BJ (cell line): ENCODE measurements around the gene LPCAT2. TPM values are rescaled to one million over a fixed set of nuclear protein-coding genes. Genes with fewer than 3 reads are reported as not detected.

ENCODE experiments used
- CTCF ChIA-PET: fragments of 350-600 bp; formaldehyde crosslinking; extraction: SDS; loops from one replicate; lab custom pipeline; 2021; ENCODE audit warnings: antibody characterized with exemption, inconsistent platforms; lab: Yijun Ruan, JAX
- POLR2A ChIA-PET: fragments of 300-600 bp; sonication (Branson Sonifier 250); formaldehyde crosslinking; extraction: SDS; loops from one replicate; lab custom pipeline; 2021; ENCODE audit warnings: antibody characterized with exemption; lab: Charles Lee
- DNase-seq: peaks from one replicate; pipeline ENCODE4 v3.0.0-alpha.2; 2011; ENCODE audit warnings: low read depth
- H3K27me3 ChIP-seq: 2 replicates; pipeline ENCODE4 v1.6.0; 2011; ENCODE audit warnings: low read length; ENCODE audit not compliant: control insufficient read depth, insufficient read depth
- H3K36me3 ChIP-seq: 2 replicates; pipeline ENCODE4 v1.5.1; 2011; ENCODE audit warnings: low read length; ENCODE audit not compliant: control insufficient read depth, insufficient read depth
- H3K4me3 ChIP-seq: 2 replicates; pipeline ENCODE4 v1.5.1; 2011; ENCODE audit warnings: low read depth, mild to moderate bottlenecking, control low read depth, low read length
- polyA plus RNA-seq: library from polyadenylated mRNA; depleted of rRNA; stranded (reverse); fragments of >200 nt; gene quantifications from 2 replicates; pipeline ENCODE4 v1.2.3, GENCODE V29; 2011
- TF ChIP-seq, protein P1 (sequence below): IDR thresholded peaks from 2 replicates; pipeline ENCODE4 v1.5.1; 2011; ENCODE audit warnings: low read depth, mild to moderate bottlenecking, control low read depth, inconsistent platforms, low read length, moderate library complexity; ENCODE audit not compliant: insufficient read depth

Gene LPCAT2
- polyA plus RNA-seq, 1 experiment, result 7.9 TPM

DNA sequence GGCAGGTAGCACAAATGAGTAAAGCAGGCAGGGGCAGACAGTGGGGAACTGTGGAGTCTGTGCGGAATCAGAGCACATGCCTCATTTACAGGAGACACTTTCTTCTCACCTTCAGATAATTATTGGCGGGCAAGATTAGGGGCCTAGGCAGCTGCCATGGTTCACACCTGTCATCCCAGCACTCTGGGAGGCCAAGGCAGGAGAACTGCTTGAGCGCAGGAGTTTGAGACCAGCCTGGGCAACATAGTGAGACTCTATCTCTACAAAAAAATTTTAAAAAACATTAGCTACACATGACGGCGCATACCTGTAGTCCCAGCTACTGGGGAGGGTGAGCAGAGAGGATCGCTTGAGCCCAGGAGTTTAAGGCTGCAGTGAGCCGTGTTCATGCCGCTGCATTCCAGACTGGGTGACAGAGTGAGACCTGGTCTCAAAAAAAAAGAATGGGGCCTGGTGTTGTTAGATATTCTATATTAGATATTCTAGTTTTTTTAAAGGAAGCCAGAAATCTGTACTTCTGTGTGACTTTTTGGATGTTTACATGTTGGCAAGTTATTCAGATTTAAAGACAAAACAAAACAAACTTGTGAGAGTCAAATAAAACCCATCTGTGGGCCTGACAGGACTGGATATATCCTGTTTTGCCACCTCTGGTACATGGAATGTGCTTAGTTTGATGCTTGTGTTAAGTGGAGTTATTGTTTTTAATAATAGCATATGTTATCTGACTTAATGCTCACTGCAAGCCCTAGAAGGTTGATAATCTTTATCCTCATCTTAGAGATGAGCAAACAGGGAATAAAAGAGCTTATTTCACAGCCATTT lies 4.9 kb upstream of the LPCAT2 start:
- POLR2A ChIA-PET, result interaction anchor here (1.0 kb wide), 1 partner anchor 9 kb away, joined by 10 read pairs; no protein-coding TSS in a partner anchor
- CTCF ChIA-PET, result interaction anchor here (5.1 kb wide), 1 partner anchor 38 kb away, joined by 30 read pairs; no protein-coding TSS in a partner anchor
- DNase-seq, result no peak

DNA sequence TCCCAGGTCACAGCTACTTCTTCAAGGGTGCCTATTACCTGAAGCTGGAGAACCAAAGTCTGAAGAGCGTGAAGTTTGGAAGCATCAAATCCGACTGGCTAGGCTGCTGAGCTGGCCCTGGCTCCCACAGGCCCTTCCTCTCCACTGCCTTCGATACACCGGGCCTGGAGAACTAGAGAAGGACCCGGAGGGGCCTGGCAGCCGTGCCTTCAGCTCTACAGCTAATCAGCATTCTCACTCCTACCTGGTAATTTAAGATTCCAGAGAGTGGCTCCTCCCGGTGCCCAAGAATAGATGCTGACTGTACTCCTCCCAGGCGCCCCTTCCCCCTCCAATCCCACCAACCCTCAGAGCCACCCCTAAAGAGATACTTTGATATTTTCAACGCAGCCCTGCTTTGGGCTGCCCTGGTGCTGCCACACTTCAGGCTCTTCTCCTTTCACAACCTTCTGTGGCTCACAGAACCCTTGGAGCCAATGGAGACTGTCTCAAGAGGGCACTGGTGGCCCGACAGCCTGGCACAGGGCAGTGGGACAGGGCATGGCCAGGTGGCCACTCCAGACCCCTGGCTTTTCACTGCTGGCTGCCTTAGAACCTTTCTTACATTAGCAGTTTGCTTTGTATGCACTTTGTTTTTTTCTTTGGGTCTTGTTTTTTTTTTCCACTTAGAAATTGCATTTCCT lies 3.4 kb upstream of the LPCAT2 start:
- TF ChIP-seq, protein P1, sequence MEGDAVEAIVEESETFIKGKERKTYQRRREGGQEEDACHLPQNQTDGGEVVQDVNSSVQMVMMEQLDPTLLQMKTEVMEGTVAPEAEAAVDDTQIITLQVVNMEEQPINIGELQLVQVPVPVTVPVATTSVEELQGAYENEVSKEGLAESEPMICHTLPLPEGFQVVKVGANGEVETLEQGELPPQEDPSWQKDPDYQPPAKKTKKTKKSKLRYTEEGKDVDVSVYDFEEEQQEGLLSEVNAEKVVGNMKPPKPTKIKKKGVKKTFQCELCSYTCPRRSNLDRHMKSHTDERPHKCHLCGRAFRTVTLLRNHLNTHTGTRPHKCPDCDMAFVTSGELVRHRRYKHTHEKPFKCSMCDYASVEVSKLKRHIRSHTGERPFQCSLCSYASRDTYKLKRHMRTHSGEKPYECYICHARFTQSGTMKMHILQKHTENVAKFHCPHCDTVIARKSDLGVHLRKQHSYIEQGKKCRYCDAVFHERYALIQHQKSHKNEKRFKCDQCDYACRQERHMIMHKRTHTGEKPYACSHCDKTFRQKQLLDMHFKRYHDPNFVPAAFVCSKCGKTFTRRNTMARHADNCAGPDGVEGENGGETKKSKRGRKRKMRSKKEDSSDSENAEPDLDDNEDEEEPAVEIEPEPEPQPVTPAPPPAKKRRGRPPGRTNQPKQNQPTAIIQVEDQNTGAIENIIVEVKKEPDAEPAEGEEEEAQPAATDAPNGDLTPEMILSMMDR, result no peak
- ChIA-PET CTCF (interaction anchor here (5.1 kb wide), 1 partner anchor 40 kb away, joined by 30 read pairs; no protein-coding TSS in a partner anchor), POLR2A (no interaction called here)
- Histone ChIP-seq H3K36me3 (peaks cover 39% of the 10 kb centered on the region), H3K27me3 (no peaks in the 10 kb centered on the region), H3K4me3 (no peak overlapping the region)
- DNase-seq, result no peak

More for the DNA sequence above, 4.9 kb upstream of the LPCAT2 start:
- peaks cover 39% of the 10 kb centered on the region for H3K36me3 ChIP-seq
- TF ChIP-seq, protein P1, result no peak
- no peaks in the 10 kb centered on the region for H3K27me3 ChIP-seq
- no peak overlapping the region for H3K4me3 ChIP-seq

DNA sequence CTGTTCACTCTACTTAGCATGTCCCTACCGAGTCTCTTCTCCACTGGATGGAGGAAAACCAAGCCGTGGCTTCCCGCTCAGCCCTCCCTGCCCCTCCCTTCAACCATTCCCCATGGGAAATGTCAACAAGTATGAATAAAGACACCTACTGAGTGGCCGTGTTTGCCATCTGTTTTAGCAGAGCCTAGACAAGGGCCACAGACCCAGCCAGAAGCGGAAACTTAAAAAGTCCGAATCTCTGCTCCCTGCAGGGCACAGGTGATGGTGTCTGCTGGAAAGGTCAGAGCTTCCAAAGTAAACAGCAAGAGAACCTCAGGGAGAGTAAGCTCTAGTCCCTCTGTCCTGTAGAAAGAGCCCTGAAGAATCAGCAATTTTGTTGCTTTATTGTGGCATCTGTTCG lies 2.8 kb upstream of the LPCAT2 start:
- H3K36me3 ChIP-seq, result peaks cover 38% of the 10 kb centered on the region
- no peaks in the 10 kb centered on the region for H3K27me3 ChIP-seq
- ChIA-PET POLR2A (no interaction called here), CTCF (interaction anchor here (1.4 kb wide), 1 partner anchor 41 kb away, joined by 6 read pairs; no protein-coding TSS in a partner anchor)
- no peak for DNase-seq
- TF ChIP-seq, protein P1, result no peak
- no peak overlapping the region for H3K4me3 ChIP-seq

DNA sequence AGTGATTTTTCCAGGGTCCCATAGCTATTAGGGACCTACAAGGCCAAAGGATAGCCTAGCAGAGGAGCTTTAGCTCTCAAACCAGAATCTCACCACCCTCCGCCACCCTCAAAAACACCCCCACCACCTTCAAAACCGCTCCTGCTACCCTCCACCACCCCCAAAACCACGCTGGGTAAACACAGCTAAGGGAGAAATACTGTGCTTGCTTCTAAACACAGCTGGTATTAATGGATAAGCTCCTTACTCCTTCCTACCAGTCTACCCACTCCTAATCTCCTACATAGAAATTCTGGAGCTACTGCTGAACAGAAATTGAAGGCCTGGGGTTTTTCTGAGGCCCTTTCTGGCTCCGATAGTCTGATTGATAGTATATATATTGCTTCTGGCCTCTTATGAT lies 2.2 kb upstream of the LPCAT2 start:
- POLR2A ChIA-PET, result no interaction called here
- Histone ChIP-seq H3K27me3 (no peaks in the 10 kb centered on the region), H3K4me3 (no peak overlapping the region), H3K36me3 (peaks cover 34% of the 10 kb centered on the region)
- CTCF ChIA-PET, result interaction anchor here (1.4 kb wide), 1 partner anchor 42 kb away, joined by 6 read pairs; no protein-coding TSS in a partner anchor
- DNase-seq, result no peak
- TF ChIP-seq, protein P1, result no peak

DNA sequence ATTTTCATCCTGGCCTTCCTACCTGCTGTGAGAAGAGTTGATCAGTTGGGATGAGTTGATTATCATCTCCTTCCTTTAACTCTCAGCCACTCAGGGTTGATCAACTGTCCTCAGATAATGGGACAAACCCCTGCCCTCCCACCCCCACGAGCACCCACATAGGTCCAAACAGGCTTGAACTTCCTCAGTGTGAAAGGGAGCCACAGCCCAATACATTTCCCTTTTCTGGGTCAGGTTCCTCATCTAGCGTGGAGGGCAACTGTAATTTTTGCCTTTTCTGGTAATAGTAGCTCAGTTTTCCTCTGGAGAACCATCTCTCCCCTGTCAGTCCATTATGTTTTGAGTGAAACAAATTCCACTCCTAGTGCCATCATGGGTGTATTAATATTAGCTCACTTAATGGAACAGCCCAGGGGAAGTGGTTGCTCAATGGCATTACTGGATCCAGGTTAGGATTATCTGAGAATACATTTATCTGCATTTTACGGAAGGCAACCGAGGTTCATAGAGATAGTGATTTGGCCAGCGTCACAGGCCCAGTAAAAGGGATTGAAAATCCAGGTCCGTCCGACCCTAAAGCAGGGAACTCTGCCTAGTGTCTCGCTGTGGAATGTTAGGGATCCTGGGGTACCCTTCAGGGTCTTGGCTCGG lies 476 bp upstream of the LPCAT2 start:
- peaks cover 26% of the 10 kb centered on the region for H3K36me3 ChIP-seq
- H3K4me3 ChIP-seq, result no peak overlapping the region
- no peaks in the 10 kb centered on the region for H3K27me3 ChIP-seq
- ChIA-PET CTCF (no interaction called here), POLR2A (no interaction called here)
- TF ChIP-seq, protein P1, result no peak
- DNase-seq, result no peak
